Osteoblast (primary cell): ENCODE data around the gene CACNG8. TPM values are rescaled to one million over a fixed set of nuclear protein-coding genes. Genes with fewer than 3 reads are reported as not detected.

Experiments
- DNase-seq: peaks from one replicate; pipeline ENCODE4 v3.0.0; 2011; ENCODE audit warnings: low spot score, mixed read lengths; ENCODE audit not compliant: insufficient read length; ENCODE audit errors: missing footprints
- H2AFZ ChIP-seq: 2 replicates; pipeline ENCODE4 v1.6.0; 2011; ENCODE audit warnings: mild to moderate bottlenecking, low read length
- H3K27ac ChIP-seq: 2 replicates; pipeline ENCODE4 v1.5.1; 2011; ENCODE audit warnings: mild to moderate bottlenecking, low read depth, low read length, moderate library complexity
- H3K27me3 ChIP-seq: 2 replicates; pipeline ENCODE4 v1.6.0; 2012; ENCODE audit warnings: mild to moderate bottlenecking, control low read depth, inconsistent platforms, low read length, moderate library complexity; ENCODE audit not compliant: insufficient read depth
- H3K36me3 ChIP-seq: 2 replicates; pipeline ENCODE4 v1.5.1; 2011; ENCODE audit warnings: mild to moderate bottlenecking, low read length, control low read depth, moderate library complexity; ENCODE audit not compliant: insufficient read depth
- H3K4me1 ChIP-seq: 2 replicates; pipeline ENCODE4 v1.5.1; 2011; ENCODE audit warnings: mild to moderate bottlenecking, low read length, control low read depth, moderate library complexity; ENCODE audit not compliant: insufficient read depth
- H3K4me2 ChIP-seq: 2 replicates; pipeline ENCODE4 v1.6.0; 2011; ENCODE audit warnings: mild to moderate bottlenecking, low read length; ENCODE audit not compliant: insufficient read depth
- H3K4me3 ChIP-seq: fragments of 200-600 bp; sonication (generic); 3 replicates; pipeline ENCODE4 v1.5.1; 2012; ENCODE audit warnings: mild to moderate bottlenecking, low read length, inconsistent platforms; ENCODE audit not compliant: insufficient read depth
- H3K79me2 ChIP-seq: 2 replicates; pipeline ENCODE4 v1.6.0; 2012; ENCODE audit warnings: mild to moderate bottlenecking, low read length, control low read depth, inconsistent platforms; ENCODE audit not compliant: insufficient read depth
- H3K9me3 ChIP-seq: 2 replicates; pipeline ENCODE4 v1.5.1; 2011; ENCODE audit warnings: low read depth, low read length, control low read depth
- H4K20me1 ChIP-seq: 2 replicates; pipeline ENCODE4 v1.6.0; 2012; ENCODE audit warnings: mild to moderate bottlenecking, low read length, control low read depth; ENCODE audit not compliant: insufficient read depth
- total RNA-seq: library from RNA; depleted of rRNA; stranded (reverse); fragments of >200 nt; gene quantifications from 2 replicates; pipeline ENCODE4 v1.2.3, GENCODE V29; 2012
- TF ChIP-seq, protein P1 (sequence below): IDR thresholded peaks from 2 replicates; pipeline ENCODE4 v1.5.1; 2011; ENCODE audit warnings: mild to moderate bottlenecking, low read depth, low read length, moderate library complexity; ENCODE audit errors: extremely low read depth

Gene CACNG8
- total RNA-seq, 1 donor: not detected

DNA sequence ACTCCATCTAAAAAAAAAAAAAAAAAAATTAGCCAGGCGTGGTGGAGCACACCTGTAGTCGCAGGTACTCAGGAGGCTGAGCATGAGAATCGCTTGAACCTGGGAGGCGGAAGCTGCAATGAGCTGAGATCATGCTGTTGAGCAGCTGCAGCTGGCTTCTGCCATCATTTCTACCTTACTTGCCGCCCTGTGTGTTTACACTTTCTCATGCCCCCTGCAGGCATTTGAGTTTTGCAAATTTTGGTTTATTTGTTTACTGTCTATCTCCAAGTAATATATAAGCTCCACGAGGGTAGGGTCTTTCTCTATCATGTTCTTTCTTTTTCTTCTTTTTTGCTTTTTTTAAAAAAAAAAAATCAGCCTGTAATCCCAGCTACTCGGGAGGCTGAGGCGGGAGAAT, 46.7 kb downstream of the CACNG8 start:
- no peak overlapping the region for H3K27ac ChIP-seq
- no peak overlapping the region for H2AFZ ChIP-seq
- H3K36me3 ChIP-seq: no peaks in the 10 kb centered on the region
- no peaks in the 10 kb centered on the region for H4K20me1 ChIP-seq
- peaks cover 13% of the 10 kb centered on the region for H3K4me1 ChIP-seq
- DNase-seq: no peak
- TF ChIP-seq, protein P1, sequence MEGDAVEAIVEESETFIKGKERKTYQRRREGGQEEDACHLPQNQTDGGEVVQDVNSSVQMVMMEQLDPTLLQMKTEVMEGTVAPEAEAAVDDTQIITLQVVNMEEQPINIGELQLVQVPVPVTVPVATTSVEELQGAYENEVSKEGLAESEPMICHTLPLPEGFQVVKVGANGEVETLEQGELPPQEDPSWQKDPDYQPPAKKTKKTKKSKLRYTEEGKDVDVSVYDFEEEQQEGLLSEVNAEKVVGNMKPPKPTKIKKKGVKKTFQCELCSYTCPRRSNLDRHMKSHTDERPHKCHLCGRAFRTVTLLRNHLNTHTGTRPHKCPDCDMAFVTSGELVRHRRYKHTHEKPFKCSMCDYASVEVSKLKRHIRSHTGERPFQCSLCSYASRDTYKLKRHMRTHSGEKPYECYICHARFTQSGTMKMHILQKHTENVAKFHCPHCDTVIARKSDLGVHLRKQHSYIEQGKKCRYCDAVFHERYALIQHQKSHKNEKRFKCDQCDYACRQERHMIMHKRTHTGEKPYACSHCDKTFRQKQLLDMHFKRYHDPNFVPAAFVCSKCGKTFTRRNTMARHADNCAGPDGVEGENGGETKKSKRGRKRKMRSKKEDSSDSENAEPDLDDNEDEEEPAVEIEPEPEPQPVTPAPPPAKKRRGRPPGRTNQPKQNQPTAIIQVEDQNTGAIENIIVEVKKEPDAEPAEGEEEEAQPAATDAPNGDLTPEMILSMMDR: no peak
- no peaks in the 10 kb centered on the region for H3K79me2 ChIP-seq
- H3K4me2 ChIP-seq: no peak overlapping the region
- H3K4me3 ChIP-seq: no peak overlapping the region
- H3K9me3 ChIP-seq: no peaks in the 10 kb centered on the region
- no peaks in the 10 kb centered on the region for H3K27me3 ChIP-seq

DNA sequence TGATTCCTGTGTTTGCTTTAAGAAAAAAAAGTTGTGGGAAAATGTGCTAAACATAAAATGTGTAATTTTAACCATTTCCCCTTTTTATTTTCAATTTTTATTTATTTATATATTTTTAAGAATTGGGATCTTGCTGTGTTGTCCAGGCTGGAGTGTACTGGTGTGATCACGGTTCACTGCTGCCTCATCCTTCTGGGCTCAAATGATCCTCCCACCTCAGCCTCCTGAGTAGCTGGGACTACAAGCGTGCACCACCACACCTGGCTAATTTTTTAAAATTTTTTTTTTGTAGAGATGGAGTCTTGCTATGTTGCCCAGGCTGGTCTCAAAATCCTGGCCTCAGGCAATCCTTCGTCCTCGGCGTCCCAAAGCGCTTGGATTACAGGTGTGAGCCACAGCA, 47.7 kb downstream of the CACNG8 start:
- Histone ChIP-seq H3K4me1 (peaks cover 13% of the 10 kb centered on the region), H3K27me3 (no peaks in the 10 kb centered on the region), H3K4me3 (no peak overlapping the region), H3K4me2 (no peak overlapping the region), H4K20me1 (no peaks in the 10 kb centered on the region), H2AFZ (no peak overlapping the region), H3K36me3 (no peaks in the 10 kb centered on the region), H3K79me2 (no peaks in the 10 kb centered on the region), H3K9me3 (no peaks in the 10 kb centered on the region), H3K27ac (no peak overlapping the region)
- DNase-seq: no peak
- TF ChIP-seq, protein P1: no peak

DNA sequence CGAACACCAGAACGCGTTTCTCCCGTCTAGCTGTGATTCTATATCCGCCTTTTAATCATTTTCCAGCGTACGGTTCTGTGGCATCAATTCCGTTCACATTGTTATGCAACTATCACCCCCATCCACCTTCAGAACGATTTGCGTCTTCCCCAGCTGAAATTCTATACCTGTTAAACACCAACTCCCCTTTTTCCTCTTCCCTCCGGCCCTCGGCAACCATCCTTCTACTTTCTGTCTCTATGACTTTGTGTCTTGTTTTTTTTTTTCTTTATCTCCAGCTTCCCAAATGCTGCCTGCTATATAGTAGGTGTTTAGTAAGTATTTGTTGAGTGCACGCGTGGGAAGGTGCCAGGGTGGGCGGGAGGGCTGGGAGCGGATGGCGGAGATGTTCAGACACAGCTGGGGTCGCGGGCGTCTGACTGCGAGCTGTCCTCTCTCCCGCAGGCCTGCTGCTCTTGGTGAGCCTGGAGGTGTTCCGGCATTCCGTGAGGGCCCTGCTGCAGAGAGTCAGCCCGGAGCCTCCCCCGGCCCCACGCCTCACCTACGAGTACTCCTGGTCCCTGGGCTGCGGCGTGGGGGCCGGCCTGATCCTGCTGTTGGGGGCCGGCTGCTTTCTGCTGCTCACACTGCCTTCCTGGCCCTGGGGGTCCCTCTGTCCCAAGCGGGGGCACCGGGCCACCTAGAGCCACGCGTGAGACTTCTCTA, 48.9 kb downstream of the CACNG8 start:
- Histone ChIP-seq H3K79me2 (no peaks in the 10 kb centered on the region), H3K4me1 (peaks cover 13% of the 10 kb centered on the region), H3K4me3 (no peak overlapping the region), H3K4me2 (no peak overlapping the region), H3K36me3 (no peaks in the 10 kb centered on the region), H3K27ac (no peak overlapping the region), H3K27me3 (no peaks in the 10 kb centered on the region), H2AFZ (no peak overlapping the region), H4K20me1 (no peaks in the 10 kb centered on the region), H3K9me3 (no peaks in the 10 kb centered on the region)
- DNase-seq: peak; percentile 71
- TF ChIP-seq, protein P1: no peak

DNA sequence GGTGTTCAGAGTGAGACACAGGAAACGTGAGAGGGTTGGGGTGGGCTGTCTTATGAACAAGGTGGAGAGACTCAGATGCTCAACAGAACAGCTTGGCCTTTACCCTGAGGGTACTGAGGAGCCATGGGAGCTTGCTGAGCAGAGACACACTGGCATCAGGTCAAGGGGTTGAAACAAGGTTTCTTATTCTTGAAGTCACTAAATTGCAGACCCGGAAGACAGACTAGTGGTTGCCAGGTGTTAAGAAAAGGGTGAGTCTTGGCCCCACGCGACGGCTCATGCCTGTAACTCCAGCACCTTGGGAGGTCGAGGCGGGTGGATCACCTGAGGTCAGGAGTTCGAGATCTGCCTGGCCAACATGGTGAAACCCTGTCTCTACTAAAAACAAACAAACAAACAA, 51.1 kb downstream of the CACNG8 start:
- Histone ChIP-seq H3K4me1 (peaks cover under 1% of the 10 kb centered on the region), H4K20me1 (no peaks in the 10 kb centered on the region), H3K27ac (no peak overlapping the region), H3K79me2 (no peaks in the 10 kb centered on the region), H3K9me3 (no peaks in the 10 kb centered on the region), H2AFZ (no peak overlapping the region), H3K36me3 (no peaks in the 10 kb centered on the region), H3K4me3 (no peak overlapping the region), H3K27me3 (no peaks in the 10 kb centered on the region), H3K4me2 (no peak overlapping the region)
- TF ChIP-seq, protein P1: no peak
- no peak for DNase-seq
